ENCODE results near the gene NKD1. TPM values are rescaled to one million over a fixed set of nuclear protein-coding genes. Genes with fewer than 3 reads are reported as not detected.

The NKD1 gene
- polyA plus RNA-seq, 6 donors from 2014 or later: 0.01 to 0.36 (median 0.10) TPM; not detected in 2

DNA sequence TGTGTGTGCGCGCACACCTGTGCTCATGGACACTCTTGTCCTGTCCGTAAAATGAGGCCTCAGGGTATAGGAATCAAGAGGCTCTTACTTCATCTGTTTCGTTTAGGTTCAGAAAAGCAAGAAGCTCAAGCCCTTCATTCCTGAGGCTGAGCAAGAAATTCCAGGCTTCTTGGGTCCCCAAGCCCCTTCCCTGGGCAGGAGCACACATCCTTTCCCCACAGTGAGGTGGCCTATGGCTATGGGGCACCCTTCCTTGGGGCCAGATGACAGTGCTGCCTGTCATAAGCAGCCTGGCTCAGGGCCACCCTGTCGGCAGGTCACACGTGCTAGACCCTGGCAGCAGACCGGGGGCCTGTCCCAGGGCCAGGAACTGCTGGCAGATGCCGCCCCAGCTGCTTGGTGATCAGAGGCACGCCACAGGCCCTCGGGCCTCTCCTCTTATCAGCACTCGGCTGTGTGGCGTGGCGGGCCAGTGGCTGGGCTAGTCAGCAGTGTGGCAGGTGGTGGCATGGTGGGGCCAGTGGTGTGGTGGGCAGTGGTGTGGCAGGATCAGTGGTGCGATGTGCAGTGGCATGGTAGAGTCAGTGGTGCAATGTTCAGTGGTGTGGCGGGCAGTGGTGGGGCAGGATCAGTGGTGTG lies 50.2 kb downstream of the NKD1 start:
- Mint-ChIP-seq H3K27ac (peak overlapping the region in 1 of 6 donors; percentile 70), H3K4me3 (no peak overlapping the region), H3K36me3 (no peaks in the 10 kb centered on the region), H3K27me3 (peaks cover 0 to 11% (median 10%) of the 10 kb centered on the region in 3 donors), H3K4me1 (peaks cover 0 to 4% (median 3%) of the 10 kb centered on the region in 3 donors), H3K9me3 (no peaks in the 10 kb centered on the region)
- ATAC-seq (ENCODE audit: low read depth in 2 of 2): no peak
- DNase-seq: no peak

DNA sequence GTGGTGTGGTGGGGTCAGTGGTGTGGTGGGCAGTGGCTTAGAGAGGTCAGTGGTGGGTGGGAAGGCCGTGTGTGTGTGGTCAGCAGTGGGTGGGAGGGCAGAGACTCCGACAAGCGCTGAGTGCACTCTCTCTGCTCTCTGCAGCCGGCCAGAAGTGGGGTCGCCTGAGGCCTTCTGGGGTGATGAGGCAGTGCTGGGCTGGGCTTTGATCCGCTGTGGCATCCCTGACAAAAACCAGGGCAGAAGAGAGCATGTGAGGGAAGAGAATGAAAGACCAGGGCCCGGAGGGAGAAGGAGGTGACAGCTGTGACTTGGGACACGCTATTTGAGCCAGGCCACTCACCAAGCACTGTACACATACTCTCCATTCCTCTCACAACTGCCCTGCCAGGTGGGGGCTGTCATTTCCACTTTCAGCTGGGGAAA lies 50.8 kb downstream of the NKD1 start:
- H3K27me3 Mint-ChIP-seq: peaks cover 0 to 11% (median 10%) of the 10 kb centered on the region in 3 donors
- no peak overlapping the region for H3K4me3 Mint-ChIP-seq
- H3K9me3 Mint-ChIP-seq: no peaks in the 10 kb centered on the region
- ATAC-seq (ENCODE audit: low read depth in 2 of 2) (no peak), DNase-seq (no peak)
- peak overlapping the region in 1 of 6 donors; percentile 70 for H3K27ac Mint-ChIP-seq
- H3K36me3 Mint-ChIP-seq: no peaks in the 10 kb centered on the region
- H3K4me1 Mint-ChIP-seq: peaks cover 0 to 4% (median 3%) of the 10 kb centered on the region in 3 donors

DNA sequence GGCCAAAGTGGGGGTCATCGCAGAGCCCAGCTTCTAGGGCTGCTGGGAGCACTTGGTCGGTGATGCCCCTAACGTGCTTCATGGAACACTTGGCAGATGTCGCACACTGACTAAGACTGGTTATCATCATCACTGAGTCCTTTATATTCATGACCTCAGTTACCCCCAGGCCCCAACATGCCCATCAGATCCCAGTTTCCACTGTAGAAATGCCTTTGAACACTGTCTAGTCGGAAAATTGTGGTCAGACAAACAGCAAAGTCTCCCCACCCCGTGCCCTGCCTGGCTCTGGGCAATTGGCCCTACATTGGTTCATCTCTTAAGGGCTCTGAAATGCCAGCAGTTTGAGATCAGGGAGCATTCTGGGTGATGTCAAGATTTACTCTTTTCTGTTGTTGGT lies 51.3 kb downstream of the NKD1 start:
- Mint-ChIP-seq H3K27ac (no peak overlapping the region), H3K36me3 (no peaks in the 10 kb centered on the region), H3K4me3 (no peak overlapping the region), H3K4me1 (peaks cover 0 to 4% (median 3%) of the 10 kb centered on the region in 3 donors), H3K9me3 (no peaks in the 10 kb centered on the region), H3K27me3 (peaks cover 0 to 11% (median 10%) of the 10 kb centered on the region in 3 donors)
- ATAC-seq (ENCODE audit: low read depth in 2 of 2) (no peak), DNase-seq (no peak)

DNA sequence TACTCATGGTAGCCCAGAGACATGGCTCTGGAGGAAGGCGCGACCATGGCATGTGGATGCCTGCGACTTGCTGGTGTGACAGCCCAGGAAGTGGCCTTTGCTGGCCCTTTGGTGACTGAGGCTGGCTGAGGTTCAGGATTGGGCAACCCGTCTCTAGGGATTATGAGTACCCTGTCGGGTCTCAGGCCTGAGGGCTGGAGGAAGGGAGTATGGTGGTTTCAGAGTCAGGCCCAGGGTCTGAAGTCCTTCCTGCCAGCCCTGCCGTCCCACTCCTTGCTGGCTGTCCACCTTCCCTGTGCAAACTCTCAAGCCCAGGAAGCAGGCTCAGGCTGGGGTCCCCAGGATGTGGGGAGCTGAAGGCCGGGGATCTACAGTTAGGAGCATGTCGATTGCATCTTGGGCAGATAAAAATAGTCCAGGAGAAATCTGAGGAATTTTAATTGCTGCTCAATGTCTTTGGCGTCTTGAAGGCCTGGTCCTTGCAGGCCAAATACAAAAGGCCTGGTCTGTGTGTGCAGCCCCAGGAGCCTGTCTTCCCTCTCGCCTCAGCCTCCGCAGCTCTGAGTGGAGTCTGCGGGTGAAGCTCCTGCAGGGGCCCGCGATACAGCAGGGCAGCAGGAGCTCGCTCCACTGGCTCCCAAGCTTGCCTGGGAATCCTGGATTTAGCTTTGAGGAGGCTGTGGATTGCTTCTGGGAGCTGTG lies 52.5 kb downstream of the NKD1 start:
- Mint-ChIP-seq H3K9me3 (no peaks in the 10 kb centered on the region), H3K27ac (peak overlapping the region in 2 of 6 donors; percentile 6 to 12), H3K36me3 (no peaks in the 10 kb centered on the region), H3K4me1 (peaks cover 0 to 4% (median 3%) of the 10 kb centered on the region in 3 donors), H3K4me3 (no peak overlapping the region), H3K27me3 (peaks cover 0 to 13% (median 10%) of the 10 kb centered on the region in 3 donors)
- no peak for DNase-seq
- no peak for ATAC-seq (ENCODE audit: low read depth in 2 of 2)

DNA sequence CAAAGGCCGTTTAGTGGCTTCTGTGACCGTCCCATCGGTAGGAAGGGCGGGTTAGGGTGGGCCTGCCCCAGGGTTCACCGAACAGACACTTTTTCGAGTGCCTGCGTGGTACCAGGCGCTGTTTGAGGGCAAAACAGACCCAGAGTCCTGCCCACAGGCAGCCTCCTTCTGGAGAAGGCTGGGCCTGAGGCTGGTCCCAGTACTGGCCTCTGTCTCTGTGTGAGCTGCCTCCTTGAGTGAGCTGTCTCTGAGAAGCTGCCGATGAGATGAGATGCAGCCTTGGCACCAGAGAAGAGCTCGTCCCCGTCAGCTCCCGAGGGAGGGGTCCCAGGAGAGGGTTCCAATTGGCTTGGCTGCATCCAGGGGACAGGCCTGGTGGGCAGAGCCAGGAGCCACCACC lies 53.1 kb downstream of the NKD1 start:
- H3K36me3 Mint-ChIP-seq: no peaks in the 10 kb centered on the region
- H3K4me1 Mint-ChIP-seq: peaks cover 0 to 4% (median 3%) of the 10 kb centered on the region in 3 donors
- no peak overlapping the region for H3K27ac Mint-ChIP-seq
- no peak for DNase-seq
- H3K4me3 Mint-ChIP-seq: no peak overlapping the region
- H3K27me3 Mint-ChIP-seq: peaks cover 0 to 13% (median 9%) of the 10 kb centered on the region in 3 donors
- no peaks in the 10 kb centered on the region for H3K9me3 Mint-ChIP-seq
- ATAC-seq (ENCODE audit: low read depth in 2 of 2): no peak

DNA sequence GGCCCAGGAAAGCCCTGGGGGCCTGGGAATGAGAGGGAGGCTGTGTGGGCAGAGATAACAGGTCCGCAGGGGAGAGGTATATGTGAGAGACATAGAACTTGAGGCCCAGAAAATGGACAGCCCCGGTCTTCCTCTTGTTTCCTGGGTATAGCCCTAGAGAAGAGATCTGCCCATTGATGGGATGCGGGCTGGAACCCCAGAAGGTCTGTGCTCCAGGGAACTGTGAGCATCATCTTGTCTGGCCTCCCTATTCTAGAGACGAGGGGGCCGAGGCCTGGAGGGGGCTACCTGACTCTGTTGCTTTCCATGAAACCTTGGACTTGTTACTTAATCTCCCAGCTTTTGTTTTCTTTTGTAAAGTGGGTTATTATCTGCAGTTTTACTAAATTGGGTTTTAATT lies 53.9 kb downstream of the NKD1 start:
- H3K27ac Mint-ChIP-seq: peak overlapping the region in 2 of 6 donors; percentile 41 to 59
- H3K27me3 Mint-ChIP-seq: peaks cover 0 to 5% (median 2%) of the 10 kb centered on the region in 3 donors

DNA sequence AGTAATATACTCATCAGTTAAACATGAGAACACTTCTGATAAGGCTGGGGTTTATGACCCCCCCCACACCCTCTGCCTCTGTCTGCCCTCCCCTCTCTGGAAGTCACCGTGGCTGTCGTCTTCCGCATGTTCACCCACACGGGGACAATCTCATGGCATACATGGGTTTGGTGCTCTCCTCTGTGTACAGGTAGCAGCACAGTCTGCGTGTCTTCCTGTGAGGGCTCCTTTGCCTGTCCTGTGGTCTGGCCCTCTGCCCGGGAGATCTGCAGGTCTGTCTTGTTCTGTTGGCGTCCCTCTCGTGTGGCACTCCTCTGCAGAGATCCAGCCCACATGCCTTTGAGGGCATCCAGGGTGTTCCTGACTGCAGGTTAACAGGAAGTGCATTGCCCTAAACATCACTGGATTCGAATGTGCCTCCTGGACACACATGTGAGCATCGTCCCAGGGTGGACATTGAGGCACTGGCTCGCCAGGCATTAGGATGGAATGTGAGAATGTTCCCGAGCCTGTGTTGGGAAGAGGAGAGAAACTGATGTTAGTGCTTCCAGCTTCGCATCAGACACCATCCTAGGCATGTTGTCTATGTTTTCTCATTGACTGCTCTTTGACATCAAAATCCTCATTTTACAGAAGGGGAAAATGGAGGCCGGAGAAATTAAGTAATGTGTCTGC lies 54.5 kb downstream of the NKD1 start:
- H3K36me3 Mint-ChIP-seq: no peaks in the 10 kb centered on the region
- no peaks in the 10 kb centered on the region for H3K9me3 Mint-ChIP-seq
- peak overlapping the region in 3 of 6 donors; percentile 41 to 61 (median 49) for H3K27ac Mint-ChIP-seq
- peaks cover 0 to 4% (median 3%) of the 10 kb centered on the region in 3 donors for H3K4me1 Mint-ChIP-seq
- no peak overlapping the region for H3K4me3 Mint-ChIP-seq
- peaks cover 0 to 4% (median 0%) of the 10 kb centered on the region in 3 donors for H3K27me3 Mint-ChIP-seq
- ATAC-seq (ENCODE audit: low read depth in 2 of 2) (no peak), DNase-seq (no peak)

More for the DNA sequence above, 53.9 kb downstream of the NKD1 start:
- H3K9me3 Mint-ChIP-seq: no peaks in the 10 kb centered on the region
- DNase-seq (no peak), ATAC-seq (ENCODE audit: low read depth in 2 of 2) (no peak)
- no peaks in the 10 kb centered on the region for H3K36me3 Mint-ChIP-seq
- peaks cover 0 to 4% (median 3%) of the 10 kb centered on the region in 3 donors for H3K4me1 Mint-ChIP-seq
- no peak overlapping the region for H3K4me3 Mint-ChIP-seq

DNA sequence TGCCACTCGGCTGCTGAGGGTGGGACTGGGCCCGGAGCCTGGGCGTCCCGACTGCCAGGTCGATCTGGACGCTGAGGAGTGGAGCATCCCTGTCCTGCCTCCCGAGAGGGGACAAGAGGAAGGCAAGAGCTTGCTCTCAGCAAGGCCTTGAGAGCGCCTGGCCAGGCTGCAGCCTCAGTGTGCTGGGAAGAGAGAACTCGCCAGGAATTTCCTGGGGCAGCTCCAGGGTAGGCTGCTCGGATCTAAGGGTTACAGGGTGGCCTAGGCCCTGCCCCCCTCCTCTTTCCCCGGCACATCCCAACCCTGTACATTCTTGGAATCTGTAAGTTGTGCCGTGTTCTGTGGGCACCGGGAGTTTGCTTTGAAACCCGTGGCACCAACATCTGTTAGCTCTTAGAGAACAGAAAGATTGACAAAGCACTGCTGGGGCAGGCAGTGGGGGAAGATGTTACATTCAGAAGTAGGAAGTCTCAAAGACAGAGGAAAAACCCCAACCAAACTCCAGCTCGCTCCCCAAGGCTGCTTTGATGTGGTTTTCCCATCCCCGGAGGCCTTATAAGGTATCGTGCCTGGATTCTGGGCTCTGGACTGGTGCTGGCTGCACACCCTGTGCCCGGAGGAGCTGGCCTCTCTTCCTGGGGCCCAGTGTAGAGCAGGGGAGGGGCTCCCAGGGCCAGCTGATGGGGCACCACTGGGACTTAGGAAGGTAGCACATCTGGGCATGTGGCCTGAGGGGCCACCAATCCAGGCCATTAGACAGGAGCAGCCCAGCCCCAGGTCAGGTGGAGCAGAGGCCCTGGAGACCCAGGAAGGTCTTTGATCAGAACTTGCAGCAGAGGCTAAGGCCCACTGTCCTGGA lies 55.2 kb downstream of the NKD1 start:
- ATAC-seq (ENCODE audit: low read depth in 2 of 2) (no peak), DNase-seq (no peak)
- H3K4me3 Mint-ChIP-seq: no peak overlapping the region
- H3K9me3 Mint-ChIP-seq: no peaks in the 10 kb centered on the region
- H3K4me1 Mint-ChIP-seq: peaks cover 0 to 4% (median 0%) of the 10 kb centered on the region in 3 donors
- H3K36me3 Mint-ChIP-seq: no peaks in the 10 kb centered on the region
- H3K27me3 Mint-ChIP-seq: peaks cover 0 to 4% (median 0%) of the 10 kb centered on the region in 3 donors
- H3K27ac Mint-ChIP-seq: peak overlapping the region in 1 of 6 donors; percentile 61

DNA sequence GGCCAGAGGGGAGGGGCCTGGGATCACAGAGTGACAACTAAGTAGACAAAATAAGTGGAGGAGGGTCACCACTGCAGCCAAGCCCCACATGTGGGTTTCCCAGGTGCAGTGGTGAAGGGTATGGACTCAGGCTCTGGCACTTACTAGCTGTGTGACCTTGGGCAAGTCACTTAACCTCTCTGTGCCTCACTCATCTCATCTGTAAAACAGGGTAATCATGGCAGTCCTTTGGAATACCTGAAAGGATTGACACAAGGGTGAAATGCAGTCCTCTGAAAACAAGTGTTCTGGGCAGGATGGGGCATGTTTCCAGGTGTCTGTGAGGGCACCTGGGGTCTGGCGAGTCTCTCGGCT lies 55.8 kb downstream of the NKD1 start:
- H3K27ac Mint-ChIP-seq: no peak overlapping the region
- no peaks in the 10 kb centered on the region for H3K9me3 Mint-ChIP-seq
- no peak overlapping the region for H3K4me3 Mint-ChIP-seq
- H3K36me3 Mint-ChIP-seq: no peaks in the 10 kb centered on the region
- peaks cover 0 to 4% (median 0%) of the 10 kb centered on the region in 3 donors for H3K4me1 Mint-ChIP-seq
- ATAC-seq (ENCODE audit: low read depth in 2 of 2) (no peak), DNase-seq (no peak)
- peaks cover 0 to 4% (median 0%) of the 10 kb centered on the region in 3 donors for H3K27me3 Mint-ChIP-seq

DNA sequence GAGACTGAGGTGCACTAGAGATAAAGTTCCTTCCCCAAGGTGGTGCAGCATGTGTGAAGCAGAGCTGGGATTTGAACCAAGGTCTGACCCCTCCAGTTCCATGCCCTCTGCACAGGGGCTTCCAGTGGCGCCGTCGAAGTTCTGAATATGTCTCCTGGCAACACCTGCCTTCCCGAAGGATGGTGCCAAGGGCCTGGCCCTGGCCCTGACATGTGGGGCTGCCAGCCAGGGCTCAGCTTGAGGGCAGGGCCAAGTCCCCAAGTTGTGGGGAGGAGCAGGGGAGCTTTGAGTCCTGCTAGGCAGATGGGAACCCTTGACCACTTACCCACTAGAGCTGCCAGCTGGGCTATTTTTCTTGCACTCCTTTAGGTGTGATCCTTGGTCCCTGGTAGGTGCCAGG lies 56.4 kb downstream of the NKD1 start:
- Mint-ChIP-seq H3K4me1 (peaks cover 0 to 4% (median 0%) of the 10 kb centered on the region in 3 donors), H3K36me3 (no peaks in the 10 kb centered on the region), H3K9me3 (no peaks in the 10 kb centered on the region), H3K27me3 (peaks cover 0 to 4% (median 0%) of the 10 kb centered on the region in 3 donors), H3K4me3 (no peak overlapping the region), H3K27ac (no peak overlapping the region)
- ATAC-seq (ENCODE audit: low read depth in 2 of 2): no peak
- no peak for DNase-seq

DNA sequence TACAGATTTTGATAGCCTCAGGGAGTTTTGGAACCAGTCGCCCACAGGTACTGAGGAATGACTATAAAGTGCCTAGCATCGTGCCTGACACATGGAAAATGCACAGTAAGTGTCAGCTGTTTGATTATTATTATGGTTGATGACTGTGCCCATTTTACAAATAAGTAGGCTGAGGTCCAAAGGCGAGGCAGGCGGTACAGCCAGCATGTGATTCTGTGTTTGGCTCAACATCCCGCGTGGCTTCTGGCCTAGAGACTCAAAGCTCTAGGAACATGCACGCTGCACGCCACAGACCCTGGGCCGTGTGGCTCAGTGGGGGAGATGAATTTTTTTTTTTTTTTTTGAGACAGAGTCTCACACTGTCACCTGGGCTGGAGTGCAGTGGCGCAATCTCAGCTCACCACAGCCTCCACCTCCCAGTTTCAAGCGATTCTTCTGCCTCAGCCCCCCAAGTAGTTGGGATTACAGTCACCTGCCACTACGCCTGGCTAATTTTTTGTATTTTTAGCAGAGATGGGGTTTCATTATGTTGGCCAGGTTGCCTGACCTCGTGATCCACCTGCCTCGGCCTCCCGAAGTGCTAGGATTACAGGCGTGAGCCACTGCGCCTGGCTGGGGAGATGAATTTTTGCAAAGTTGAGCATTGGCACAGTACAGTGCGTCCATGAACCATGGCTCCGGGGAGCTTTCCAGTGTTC lies 57.7 kb downstream of the NKD1 start:
- no peak overlapping the region for H3K4me3 Mint-ChIP-seq
- no peaks in the 10 kb centered on the region for H3K9me3 Mint-ChIP-seq
- peaks cover 0 to 4% (median 0%) of the 10 kb centered on the region in 3 donors for H3K4me1 Mint-ChIP-seq
- DNase-seq (no peak), ATAC-seq (ENCODE audit: low read depth in 2 of 2) (no peak)
- no peaks in the 10 kb centered on the region for H3K36me3 Mint-ChIP-seq
- H3K27ac Mint-ChIP-seq: no peak overlapping the region
- H3K27me3 Mint-ChIP-seq: peaks cover 0 to 4% (median 0%) of the 10 kb centered on the region in 3 donors

DNA sequence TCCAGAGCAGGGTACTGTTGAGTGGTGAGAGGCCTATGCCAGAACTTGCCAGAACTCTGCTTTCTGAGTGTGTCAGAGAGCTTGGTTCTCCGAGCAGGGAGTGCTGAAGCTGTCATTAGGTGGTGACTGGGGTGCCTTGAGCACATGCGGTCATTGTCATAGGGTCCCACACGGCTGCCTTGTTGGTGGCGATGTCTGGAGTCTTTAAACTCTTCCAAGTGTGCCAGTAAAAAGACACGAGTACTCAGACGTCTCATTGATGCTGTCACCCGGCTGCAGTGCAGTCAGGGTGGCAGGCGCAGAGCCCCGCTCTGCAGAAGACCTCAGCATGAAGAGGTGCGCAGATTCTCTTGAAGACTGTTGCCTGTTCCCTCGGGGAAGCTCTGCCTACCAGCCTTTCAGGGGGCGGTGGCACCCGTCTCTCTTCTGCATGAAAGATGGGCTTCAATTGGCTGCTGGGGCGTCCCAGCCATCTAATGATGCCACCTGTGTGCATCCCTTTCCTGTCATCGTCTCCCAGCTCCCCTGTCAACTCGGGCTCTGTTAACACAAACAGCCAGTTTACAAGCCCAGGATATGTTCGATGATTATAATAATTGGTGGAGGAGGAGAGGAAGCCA lies 58.3 kb downstream of the NKD1 start:
- Mint-ChIP-seq H3K4me1 (peaks cover 0 to 4% (median 2%) of the 10 kb centered on the region in 3 donors), H3K9me3 (no peaks in the 10 kb centered on the region), H3K27me3 (peaks cover 0 to 4% (median 4%) of the 10 kb centered on the region in 3 donors), H3K27ac (peak overlapping the region in 1 of 6 donors; percentile 86), H3K36me3 (no peaks in the 10 kb centered on the region), H3K4me3 (no peak overlapping the region)
- DNase-seq (no peak), ATAC-seq (ENCODE audit: low read depth in 2 of 2) (no peak)

All from naive B cell (primary cell).